ENCODE measurements around the gene HCFC1R1.
"Not testable (repeated sequence)": the region's sequence is repeated elsewhere in the genome, so short reads cannot be mapped to it uniquely, and the experiment has no call there.

Gene HCFC1R1

DNA sequence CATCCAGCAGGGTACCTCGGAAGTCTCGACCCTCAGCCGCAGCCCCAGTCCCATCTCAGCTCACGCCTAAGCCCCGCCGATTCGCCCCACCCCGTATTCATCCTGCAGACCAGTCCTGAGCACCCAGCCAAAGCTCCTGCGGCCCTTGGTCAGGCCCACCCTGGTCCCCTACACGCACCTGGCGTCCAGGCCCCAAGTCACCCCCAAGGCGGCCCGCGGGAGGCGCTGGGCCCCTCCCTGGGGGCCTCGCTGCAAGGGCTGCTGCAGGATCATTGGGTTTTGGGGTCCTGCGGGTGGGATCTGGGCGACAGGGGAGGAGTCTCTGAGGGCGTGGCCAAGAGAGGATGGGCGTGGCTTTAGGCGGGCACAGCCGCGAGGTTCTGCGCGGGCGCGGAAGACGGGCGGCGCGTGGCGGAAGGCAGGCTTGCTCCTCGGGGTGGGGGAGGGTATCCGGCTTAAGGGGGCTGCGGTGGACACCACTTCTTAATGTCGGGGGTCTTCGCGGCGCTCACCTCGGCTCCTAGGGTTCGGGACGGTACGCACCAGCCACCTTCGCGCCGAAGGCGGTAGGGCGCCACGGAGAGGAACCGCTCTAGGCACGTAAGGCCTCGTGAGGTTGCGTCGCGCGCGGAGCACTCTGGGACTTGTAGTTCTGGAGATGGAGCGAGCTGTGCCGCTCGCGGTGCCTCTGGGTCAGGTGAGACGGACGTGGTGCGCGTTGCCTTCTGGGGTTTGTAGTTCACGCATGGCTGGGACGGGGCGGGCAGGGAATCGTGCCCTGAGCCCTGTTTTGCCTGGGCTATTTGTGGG lies at the start of gene HCFC1R1, which contains the start of gene THOC6:
HCFC1R1 (minus strand) TSS at position 274 of the 810 bp plus-strand sequence; CDS start at position 273, 1 bp downstream.
THOC6 (plus strand) TSS at position 367 of the 810 bp plus-strand sequence; CDS start at position 659, 292 bp downstream.
- DNase-seq: peak; percentile 98

- no peak for DNase-seq
Measured at GRCh38 chr16:3073448-3073847, 49.7 kb upstream of the HCFC1R1 start.

GRCh38 chr16:3072576-3073263 lies 49.0 kb upstream of the HCFC1R1 start:
- DNase-seq: not testable (repeated sequence)

DNA sequence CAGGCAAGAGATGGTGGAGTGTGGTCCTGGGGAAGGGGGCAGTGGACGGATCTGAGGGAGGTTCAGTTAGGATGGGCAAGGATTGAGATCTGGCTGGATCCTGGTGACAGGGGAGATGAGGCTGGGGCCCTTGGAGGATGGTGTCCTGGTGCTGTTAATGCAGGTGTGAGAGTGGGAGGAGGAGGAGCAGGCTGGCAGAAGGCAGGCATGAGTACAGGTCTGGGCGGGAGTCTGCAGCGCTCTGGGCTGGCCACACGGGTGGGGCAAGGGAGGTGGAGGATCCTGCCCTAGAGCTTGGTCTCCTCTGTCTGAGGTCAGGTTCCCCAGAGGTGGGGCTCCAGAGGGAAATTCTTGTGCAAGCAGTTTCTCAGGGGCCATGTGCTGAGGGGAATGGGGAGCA lies 48.4 kb upstream of the HCFC1R1 start:
- not testable (repeated sequence) for DNase-seq

GRCh38 chr16:3071655-3072054 lies 47.9 kb upstream of the HCFC1R1 start:
- DNase-seq: no peak

- no peak for DNase-seq
Measured at GRCh38 chr16:3070608-3071111, 46.9 kb upstream of the HCFC1R1 start.

- DNase-seq: not testable (repeated sequence)
Measured at GRCh38 chr16:3069146-3069545, 45.4 kb upstream of the HCFC1R1 start.

DNA sequence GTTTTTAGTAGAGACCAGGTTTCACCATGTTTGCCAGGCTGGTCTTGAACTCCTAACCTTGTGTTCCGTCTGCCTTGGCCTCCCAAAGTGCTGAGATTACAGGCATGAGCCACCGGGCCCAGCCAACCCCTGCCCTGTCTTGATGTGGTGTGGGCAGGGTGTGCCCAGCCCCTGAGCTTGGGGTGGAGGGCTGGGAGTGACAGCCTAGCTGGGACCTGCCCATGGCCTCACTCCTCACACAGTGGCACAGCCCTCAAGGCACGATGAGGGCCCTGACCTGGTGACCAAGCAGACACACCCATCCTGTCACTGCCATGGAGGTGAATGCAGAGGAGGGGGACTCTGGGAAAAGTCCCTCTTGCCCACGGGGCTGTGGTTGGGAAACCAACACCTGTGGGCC lies 44.7 kb upstream of the HCFC1R1 start:
- no peak for DNase-seq

- no peak for DNase-seq
Measured at GRCh38 chr16:3066440-3066748, 42.7 kb upstream of the HCFC1R1 start.

DNA sequence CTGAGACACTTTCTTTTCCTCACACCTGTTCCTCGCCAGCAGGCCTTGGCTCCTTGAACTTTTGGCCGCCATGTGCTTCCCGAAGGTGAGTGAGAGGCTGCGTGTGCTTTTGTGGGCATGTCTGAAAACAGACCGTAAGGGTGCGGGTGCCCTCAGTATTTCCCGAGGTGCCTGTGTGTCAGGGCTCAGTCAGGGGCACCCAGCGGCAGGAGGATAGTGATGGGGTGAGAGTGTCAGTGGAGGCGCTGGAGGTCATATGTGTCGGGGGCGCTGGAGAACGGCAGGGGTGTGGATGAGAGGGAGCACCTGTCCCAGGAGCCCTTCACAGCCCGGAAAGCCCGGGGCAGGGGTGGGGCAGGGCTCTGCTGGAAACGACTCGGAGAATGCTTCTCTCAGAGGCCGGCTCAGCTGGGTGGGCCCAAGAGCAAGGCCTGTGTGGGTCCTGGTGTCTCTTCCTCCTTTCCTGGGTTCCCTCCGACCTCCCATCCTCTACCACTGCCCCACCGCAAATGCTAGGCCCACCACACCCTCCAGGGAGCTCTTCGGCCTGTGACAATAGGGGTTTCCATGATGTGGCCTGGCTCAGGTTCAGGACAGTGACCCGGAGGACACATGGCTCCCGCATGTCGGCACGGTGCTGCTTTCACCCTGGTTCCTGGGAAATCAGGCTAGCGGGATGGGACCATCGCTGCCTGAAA lies 42.1 kb upstream of the HCFC1R1 start:
- no peak for DNase-seq

GRCh38 chr16:3065069-3065741 lies 41.5 kb upstream of the HCFC1R1 start, which contains the start of gene IL32:
Gene IL32, plus strand, starts transcription at chr16:3065640. Its CDS starts 172 bp downstream, at chr16:3065812.
- peak; percentile 54 to 75 (median 74) for DNase-seq

DNA sequence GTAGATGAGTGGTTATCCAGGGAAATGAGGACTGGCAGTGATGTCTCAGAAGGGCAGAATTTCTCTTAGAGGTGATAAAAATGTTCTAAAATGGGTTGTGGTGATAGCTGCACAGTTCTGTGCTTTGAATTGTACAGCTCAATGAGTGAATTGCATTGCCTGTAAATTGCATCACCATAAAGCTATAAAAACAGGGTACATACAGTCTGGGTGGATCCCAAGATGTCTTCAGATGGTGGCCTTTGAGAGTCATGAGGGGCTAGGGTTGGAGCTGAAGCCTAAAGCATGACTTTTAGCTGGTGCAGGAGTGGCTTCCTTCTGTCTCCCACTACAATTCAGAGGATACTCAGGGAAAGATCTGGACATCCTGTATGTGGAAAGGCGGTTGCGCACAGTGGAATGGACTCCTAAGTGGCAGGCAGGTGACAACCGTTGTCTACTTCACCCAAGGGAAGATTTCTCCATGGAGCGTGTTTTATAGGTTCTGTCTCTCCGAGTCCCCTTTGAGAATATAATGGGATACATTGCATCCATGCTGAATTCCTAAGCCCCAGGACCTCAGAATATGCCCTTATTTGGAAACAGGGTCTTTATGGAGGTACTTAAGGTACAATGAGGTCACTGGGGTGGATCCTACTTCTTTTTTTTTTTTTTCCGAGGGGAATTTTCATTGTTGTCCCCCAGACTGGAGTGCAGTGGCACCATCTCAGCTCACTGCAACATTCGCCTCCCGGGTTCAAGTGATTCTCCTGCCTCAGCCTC lies 40.1 kb upstream of the HCFC1R1 start:
- DNase-seq: no peak

- no peak for DNase-seq
Measured at GRCh38 chr16:3062553-3062952, 38.8 kb upstream of the HCFC1R1 start.

GRCh38 chr16:3060339-3061127 lies 36.8 kb upstream of the HCFC1R1 start:
- DNase-seq: peak in 1 of 3 donors; percentile 24

- no peak for DNase-seq
Measured at GRCh38 chr16:3059723-3060242, 36.0 kb upstream of the HCFC1R1 start.

DNA sequence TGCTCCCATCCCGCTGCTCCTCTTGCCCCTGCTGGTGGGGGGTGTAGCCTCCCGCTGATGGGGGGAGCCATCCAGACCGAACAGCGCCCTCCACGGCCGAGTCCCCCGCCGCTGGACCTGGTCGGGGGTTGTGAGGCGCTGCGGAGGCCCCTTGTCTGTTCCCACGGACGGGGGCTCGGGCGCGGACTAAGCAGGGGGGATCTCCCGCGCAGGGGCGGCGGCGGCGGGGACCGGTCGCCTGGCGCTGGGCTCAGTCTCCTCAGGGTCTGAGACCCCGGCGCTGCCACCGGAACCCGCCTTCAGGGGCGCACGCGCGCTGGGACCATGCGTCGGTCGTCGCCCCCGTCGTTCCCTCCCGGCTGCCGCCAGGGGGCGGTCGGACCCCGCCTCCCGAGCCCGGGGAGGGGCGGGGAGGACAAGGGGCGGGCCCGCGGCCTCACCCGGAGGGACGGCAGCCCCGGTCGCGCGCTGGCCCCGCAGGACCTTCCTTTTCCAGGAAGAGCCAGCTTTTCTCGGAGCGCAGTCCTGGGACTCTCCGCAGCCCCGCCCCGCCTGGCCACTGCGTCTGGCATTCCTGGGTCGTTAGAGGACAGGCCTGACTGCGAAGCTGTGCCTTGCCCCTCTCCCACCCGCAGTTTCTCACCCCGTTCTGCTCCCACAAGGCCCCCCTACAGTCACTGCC lies 35.4 kb upstream of the HCFC1R1 start:
- peak; percentile 96 to 99 (median 96) for DNase-seq

- peak in 2 of 3 donors; percentile 29 to 42 for DNase-seq
Measured at GRCh38 chr16:3058139-3059030, 34.6 kb upstream of the HCFC1R1 start.

- peak in 1 of 3 donors; percentile 9 for DNase-seq
Measured at GRCh38 chr16:3057181-3058138, 33.7 kb upstream of the HCFC1R1 start.
